Tibial nerve (tissue), 3 donors: Measurements from ENCODE around the gene RASGEF1C.

Experiments
- EP300 ChIP-seq, 2 donors: sonication (generic); formaldehyde crosslinking; IDR thresholded peaks; one replicate each; pipeline ENCODE4 v1.6.1; 2017; ENCODE audit warnings: antibody characterized with exemption in 2 of 2, mild to moderate bottlenecking in 1 of 2
- POLR2A ChIP-seq, 2 donors: fragments of 450-650 bp; IDR thresholded peaks; one replicate each; pipeline ENCODE4 v1.6.1; 2017; ENCODE audit warnings: antibody characterized with exemption in 2 of 2, mild to moderate bottlenecking in 2 of 2, moderate library complexity in 2 of 2

DNA sequence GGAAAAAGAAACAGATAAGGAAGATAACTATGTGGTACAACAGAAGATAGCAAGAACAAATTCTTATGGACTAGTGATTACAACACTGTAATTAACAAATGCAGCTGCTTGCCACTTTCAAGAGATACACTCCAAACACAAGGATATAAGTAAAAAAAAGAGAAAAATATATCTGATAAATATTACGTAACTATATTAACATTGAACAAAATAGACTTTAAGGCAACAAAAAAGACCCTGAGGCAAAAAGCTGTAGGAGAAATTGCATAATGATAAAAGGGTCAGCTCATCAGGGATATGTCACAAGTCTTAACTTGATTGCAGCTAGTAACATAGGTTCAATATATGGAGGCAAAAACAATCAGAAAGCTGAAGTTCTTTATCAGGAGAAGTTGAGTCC is 86.1 kb downstream of the RASGEF1C start:
- no peak for TF ChIP-seq POLR2A (IDR thresholded peaks at IDR 0.05)
- no peak for TF ChIP-seq EP300 (IDR thresholded peaks at IDR 0.05)
